Stimulated activated naive B cell treated with anti-CD40 and anti-IgM and Interleukin-4, amounts not matched to agents 10 μg/mL and 1 μg/mL and 100 μg/mL, for 72 hours (primary cell): ENCODE measurements around the gene HEMK1.

Experiments
- ATAC-seq, 2 donors: fragments of 150-1000 bp; cut with Tn5 transposase; replicated peaks; 2 replicates each; pipeline ENCODE4 v1.10.0; 2021; ENCODE audit warnings: moderate library complexity in 1 of 2
- DNase-seq: peaks from one replicate; pipeline ENCODE4 v3.0.0; 2021
- H3K27ac Mint-ChIP-seq: one replicate; pipeline ENCODE4 v1.8.0; 2022; ENCODE audit warnings: mild to moderate bottlenecking, mixed read lengths
- H3K27me3 Mint-ChIP-seq, 2 donors: one replicate each; pipeline ENCODE4 v1.8.0; 2022; ENCODE audit warnings: mixed read lengths in 2 of 2
- H3K36me3 Mint-ChIP-seq, 2 donors: one replicate each; pipeline ENCODE4 v1.8.0; 2022; ENCODE audit warnings: mixed read lengths in 2 of 2, mild to moderate bottlenecking in 1 of 2
- H3K4me1 Mint-ChIP-seq, 2 donors: one replicate each; pipeline ENCODE4 v1.8.0; 2022; ENCODE audit warnings: mixed read lengths in 2 of 2, mild to moderate bottlenecking in 1 of 2
- H3K4me3 Mint-ChIP-seq, 2 donors: one replicate each; pipeline ENCODE4 v1.8.0; 2022; ENCODE audit warnings: mild to moderate bottlenecking in 2 of 2, mixed read lengths in 2 of 2, moderate library complexity in 1 of 2
- H3K9me3 Mint-ChIP-seq, 2 donors: one replicate each; pipeline ENCODE4 v1.8.0; 2022; ENCODE audit warnings: mixed read lengths in 2 of 2, mild to moderate bottlenecking in 1 of 2

The HEMK1 gene, protein sequence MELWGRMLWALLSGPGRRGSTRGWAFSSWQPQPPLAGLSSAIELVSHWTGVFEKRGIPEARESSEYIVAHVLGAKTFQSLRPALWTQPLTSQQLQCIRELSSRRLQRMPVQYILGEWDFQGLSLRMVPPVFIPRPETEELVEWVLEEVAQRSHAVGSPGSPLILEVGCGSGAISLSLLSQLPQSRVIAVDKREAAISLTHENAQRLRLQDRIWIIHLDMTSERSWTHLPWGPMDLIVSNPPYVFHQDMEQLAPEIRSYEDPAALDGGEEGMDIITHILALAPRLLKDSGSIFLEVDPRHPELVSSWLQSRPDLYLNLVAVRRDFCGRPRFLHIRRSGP

DNA sequence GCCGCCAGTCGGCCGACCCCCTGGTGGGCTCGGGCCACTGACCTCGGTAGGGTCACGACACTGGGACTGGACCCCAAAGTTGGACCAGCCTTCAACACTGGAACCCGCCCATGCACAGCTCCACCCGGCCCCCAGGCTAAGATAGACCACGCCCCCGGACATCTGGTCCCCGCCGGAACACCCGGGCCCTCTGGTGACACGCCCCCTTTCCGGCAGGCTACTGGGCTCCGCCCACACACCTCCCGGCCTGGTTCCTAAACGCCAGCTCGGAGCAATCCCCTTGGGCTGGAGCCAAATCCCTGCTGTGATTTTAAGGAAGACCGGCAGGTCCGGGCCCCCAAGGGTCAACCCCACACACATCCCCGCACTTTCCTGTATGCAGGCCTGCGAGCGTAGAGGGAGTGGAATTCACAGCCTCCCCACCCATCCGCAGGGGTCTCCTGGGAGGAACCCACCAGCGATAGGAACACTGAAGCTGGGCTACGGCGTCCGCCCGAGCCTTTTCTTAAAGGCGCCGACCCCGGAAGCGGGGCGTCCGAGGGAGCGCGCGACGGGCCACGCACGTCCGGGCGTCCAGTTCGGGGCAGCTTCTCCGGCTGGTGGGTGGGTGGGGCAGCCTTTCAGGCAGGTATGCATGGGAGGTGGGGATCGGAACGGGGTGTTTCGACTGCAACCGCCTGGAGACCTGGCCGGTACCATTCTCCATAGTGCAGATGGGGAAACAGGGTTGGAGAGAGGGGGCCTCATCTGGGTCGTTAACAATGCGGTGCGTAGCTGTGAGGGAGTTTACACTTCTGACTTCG, at the start of gene HEMK1:
TSS of gene HEMK1 (plus strand) at position 576 of the 803 bp plus-strand sequence. CDS start 1,583 bp downstream, outside the sequence.
- peak within 1 kb of the TSS; percentile 88 to 97 for H3K4me3 Mint-ChIP-seq
- no peaks in the 10 kb centered on the region for H3K9me3 Mint-ChIP-seq
- H3K27ac Mint-ChIP-seq = peak within 1 kb of the TSS; percentile 96
- H3K4me1 Mint-ChIP-seq = peaks cover 43 to 63% of the 10 kb centered on the region in 2 donors
- H3K36me3 Mint-ChIP-seq = peaks cover 21 to 34% of the 10 kb centered on the region in 2 donors
- no peaks in the 10 kb centered on the region for H3K27me3 Mint-ChIP-seq
- ATAC-seq (peak; percentile 68 to 69), DNase-seq (peak; percentile 96)

- no peaks in the 10 kb centered on the region for H3K9me3 Mint-ChIP-seq
- ATAC-seq (no peak), DNase-seq (no peak)
- H3K27ac Mint-ChIP-seq = no peak overlapping the region
- no peaks in the 10 kb centered on the region for H3K36me3 Mint-ChIP-seq
- H3K4me1 Mint-ChIP-seq = peaks cover 16 to 23% of the 10 kb centered on the region in 2 donors
- H3K27me3 Mint-ChIP-seq = peaks cover 7 to 24% of the 10 kb centered on the region in 2 donors
- H3K4me3 Mint-ChIP-seq = no peak overlapping the region
Measured at GRCh38 chr3:50520849-50521248, 48.5 kb upstream of the HEMK1 start.

DNA sequence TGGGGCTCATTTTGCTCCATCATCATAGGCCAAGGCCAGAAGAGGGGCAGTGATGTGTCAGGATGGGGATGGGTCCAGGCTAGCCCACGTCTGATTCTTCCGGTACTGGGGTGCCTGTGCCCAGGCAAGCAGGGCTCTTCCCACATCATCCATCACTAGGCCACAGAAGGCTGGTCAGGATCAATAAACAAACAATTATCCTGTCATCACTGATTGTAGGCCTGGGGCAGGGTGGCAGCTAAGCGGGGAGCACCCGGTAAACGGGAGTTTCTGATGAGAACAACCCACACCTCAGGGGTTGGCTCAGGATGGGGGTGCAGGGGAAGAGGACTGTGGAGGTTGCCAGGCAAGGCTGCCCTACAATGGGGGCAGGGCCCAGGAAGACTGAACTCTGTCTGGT, 47.8 kb upstream of the HEMK1 start:
- H3K27me3 Mint-ChIP-seq = peaks cover 7 to 29% of the 10 kb centered on the region in 2 donors
- no peaks in the 10 kb centered on the region for H3K36me3 Mint-ChIP-seq
- no peak overlapping the region for H3K27ac Mint-ChIP-seq
- peaks cover 13 to 16% of the 10 kb centered on the region in 2 donors for H3K4me1 Mint-ChIP-seq
- no peak overlapping the region for H3K4me3 Mint-ChIP-seq
- ATAC-seq = no peak
- DNase-seq = no peak
- H3K9me3 Mint-ChIP-seq = no peaks in the 10 kb centered on the region

DNA sequence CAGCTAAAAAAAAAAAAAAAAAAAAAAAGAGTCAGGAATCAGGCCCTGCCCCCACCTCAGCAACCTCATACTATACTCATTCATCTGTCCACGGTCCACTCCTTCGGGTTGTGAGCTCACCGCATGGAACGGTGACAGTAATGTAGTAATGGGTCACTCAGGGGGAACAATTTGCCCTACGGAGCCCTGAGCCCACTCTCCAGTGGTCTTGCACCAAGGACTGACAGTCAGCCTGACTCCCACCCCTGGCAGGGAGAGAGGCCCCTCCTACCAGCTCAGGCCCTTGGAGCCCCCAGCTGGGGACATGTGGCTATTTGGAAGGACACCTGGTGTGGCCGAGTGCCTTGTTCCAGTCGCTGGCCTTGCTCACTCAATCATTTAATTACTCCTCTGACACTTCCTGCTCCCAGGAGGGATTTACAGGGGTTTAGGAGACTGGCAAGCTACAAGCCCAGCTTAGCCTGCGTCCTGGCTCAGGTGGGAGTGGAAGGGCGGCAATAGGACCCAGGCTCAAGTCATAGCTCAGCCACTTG, 46.0 kb upstream of the HEMK1 start:
- DNase-seq (no peak), ATAC-seq (no peak)
- Mint-ChIP-seq H3K36me3 (no peaks in the 10 kb centered on the region), H3K9me3 (no peaks in the 10 kb centered on the region), H3K4me3 (no peak overlapping the region), H3K4me1 (peaks cover 9% of the 10 kb centered on the region in 2 donors), H3K27me3 (peaks cover 12 to 44% of the 10 kb centered on the region in 2 donors), H3K27ac (no peak overlapping the region)

- Mint-ChIP-seq H3K4me3 (no peak overlapping the region), H3K36me3 (no peaks in the 10 kb centered on the region), H3K27me3 (peaks cover 14 to 54% of the 10 kb centered on the region in 2 donors), H3K27ac (no peak overlapping the region), H3K4me1 (peaks cover under 1 to 2% of the 10 kb centered on the region in 2 donors), H3K9me3 (no peaks in the 10 kb centered on the region)
- ATAC-seq = no peak
- no peak for DNase-seq
Measured at GRCh38 chr3:50524746-50525145, 44.6 kb upstream of the HEMK1 start.

DNA sequence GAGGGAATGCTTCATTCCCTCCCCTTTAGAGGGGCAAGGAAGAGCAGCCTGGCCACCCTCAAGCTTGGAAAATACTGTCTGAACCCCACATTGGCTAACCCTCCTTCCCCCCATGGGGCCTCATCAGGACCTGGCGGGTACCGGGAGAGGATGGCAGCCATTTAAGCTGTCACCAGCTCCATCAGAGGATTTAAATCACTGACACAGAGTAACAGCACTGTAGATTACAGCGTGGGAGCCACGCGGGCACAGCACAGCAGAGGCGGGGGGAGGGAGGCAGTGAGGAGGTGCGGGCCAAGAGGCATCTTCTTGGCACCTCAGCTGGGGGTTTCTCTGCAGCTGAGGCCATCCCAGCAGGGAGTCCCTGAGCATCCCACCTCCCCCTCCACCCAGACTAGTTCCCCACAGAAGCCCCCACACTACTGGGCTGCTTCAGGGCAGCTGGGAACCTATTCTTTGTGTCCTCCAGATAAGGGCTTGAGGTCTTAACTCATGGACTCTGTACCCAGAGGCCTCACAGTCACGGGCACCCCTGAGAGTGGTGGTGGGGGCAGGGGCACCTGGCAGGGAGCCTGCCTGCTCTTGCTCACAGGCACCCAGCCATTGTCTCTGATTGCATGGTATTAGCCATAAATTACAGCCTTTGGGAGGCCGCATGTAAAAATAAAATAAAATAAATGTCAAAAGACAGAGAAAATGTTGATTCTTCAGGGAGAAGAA, 44.0 kb upstream of the HEMK1 start:
- Mint-ChIP-seq H3K4me1 (peaks cover 0 to 2% of the 10 kb centered on the region in 2 donors), H3K27me3 (peaks cover 19 to 56% of the 10 kb centered on the region in 2 donors), H3K9me3 (no peaks in the 10 kb centered on the region), H3K36me3 (no peaks in the 10 kb centered on the region), H3K27ac (no peak overlapping the region), H3K4me3 (no peak overlapping the region)
- no peak for DNase-seq
- peak in 1 of 2 donors; percentile 12 for ATAC-seq

DNA sequence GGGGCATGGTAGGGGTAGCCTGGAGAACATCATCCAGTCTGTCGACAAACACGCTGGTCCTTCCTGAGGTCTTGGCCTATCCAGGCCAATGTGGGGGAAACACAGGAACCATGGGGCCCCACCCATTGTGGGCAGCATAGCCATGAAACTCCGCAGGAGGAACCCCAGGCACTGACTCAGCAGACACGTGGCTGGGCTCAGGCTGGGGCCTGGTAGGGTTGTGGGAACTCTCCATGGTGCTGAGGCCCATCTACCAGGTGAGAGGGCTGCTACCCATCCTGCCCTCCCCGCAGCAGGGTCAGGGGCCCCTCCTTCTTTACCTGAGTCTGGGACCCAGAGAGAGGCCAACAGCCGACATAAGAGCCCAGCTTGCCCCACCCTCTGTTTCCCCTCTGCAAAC, 43.3 kb upstream of the HEMK1 start:
- Mint-ChIP-seq H3K27me3 (peaks cover 19 to 51% of the 10 kb centered on the region in 2 donors), H3K27ac (no peak overlapping the region), H3K4me1 (peaks cover 0 to 2% of the 10 kb centered on the region in 2 donors), H3K9me3 (no peaks in the 10 kb centered on the region), H3K4me3 (no peak overlapping the region), H3K36me3 (no peaks in the 10 kb centered on the region)
- DNase-seq (peak; percentile 34), ATAC-seq (peak; percentile 90 to 94)

DNA sequence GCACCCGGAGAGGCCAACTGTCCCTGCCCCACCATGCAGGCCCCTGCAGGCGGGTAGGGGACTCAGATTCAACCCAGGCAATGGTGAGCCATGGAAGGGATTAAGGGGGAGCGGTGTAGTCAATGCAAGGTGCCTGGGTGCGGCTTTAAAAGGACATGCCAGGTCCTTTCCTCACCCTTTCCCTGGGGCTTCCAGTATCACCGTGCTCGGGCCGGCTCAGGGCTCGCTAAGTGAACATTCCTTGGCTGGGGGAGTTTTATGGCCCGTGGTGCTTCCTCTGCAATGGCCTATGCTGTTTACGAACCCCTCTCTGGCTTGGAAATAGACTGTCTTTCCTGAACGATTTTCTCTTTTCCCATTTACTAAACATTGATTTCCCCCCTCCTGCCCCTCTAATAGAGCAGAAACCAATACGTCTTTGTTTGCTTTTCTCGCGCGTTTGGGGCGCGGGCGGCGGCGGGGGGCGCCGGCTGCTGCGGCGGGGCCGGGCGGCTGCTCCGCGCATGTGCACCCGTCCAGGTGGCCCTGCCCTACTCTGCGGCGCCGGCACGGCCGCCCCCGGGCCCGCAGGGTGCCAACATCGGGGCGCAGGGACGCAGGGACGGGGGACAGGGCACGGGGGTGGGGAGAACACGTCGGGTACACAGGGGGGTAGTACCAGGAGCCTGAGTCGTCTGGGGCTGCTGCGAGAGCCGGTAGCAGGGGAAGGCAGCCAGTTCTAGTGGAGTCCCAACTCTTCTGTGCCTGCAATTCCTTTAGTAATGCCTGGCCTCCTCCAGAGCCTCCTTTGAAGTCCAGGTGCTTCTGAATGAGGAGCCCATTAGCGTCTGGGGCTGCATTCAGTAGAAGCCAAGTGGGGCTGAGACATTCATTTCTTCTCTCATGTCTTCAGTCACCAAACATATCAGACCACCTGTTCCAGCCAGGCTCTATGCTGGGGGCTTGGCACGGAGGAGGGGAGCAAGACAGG, 39.0 kb upstream of the HEMK1 start:
- ATAC-seq = no peak
- DNase-seq = no peak
- Mint-ChIP-seq H3K36me3 (no peaks in the 10 kb centered on the region), H3K27me3 (peaks cover 38 to 66% of the 10 kb centered on the region in 2 donors), H3K9me3 (no peaks in the 10 kb centered on the region), H3K27ac (no peak overlapping the region), H3K4me3 (no peak overlapping the region), H3K4me1 (peaks cover 0 to 2% of the 10 kb centered on the region in 2 donors)

GRCh38 chr3:50531201-50531600, 38.1 kb upstream of the HEMK1 start:
- Mint-ChIP-seq H3K4me1 (peaks cover 0 to 1% of the 10 kb centered on the region in 2 donors), H3K9me3 (no peaks in the 10 kb centered on the region), H3K27ac (no peak overlapping the region), H3K36me3 (no peaks in the 10 kb centered on the region), H3K27me3 (peaks cover 41 to 72% of the 10 kb centered on the region in 2 donors), H3K4me3 (no peak overlapping the region)
- DNase-seq (no peak), ATAC-seq (no peak)

DNA sequence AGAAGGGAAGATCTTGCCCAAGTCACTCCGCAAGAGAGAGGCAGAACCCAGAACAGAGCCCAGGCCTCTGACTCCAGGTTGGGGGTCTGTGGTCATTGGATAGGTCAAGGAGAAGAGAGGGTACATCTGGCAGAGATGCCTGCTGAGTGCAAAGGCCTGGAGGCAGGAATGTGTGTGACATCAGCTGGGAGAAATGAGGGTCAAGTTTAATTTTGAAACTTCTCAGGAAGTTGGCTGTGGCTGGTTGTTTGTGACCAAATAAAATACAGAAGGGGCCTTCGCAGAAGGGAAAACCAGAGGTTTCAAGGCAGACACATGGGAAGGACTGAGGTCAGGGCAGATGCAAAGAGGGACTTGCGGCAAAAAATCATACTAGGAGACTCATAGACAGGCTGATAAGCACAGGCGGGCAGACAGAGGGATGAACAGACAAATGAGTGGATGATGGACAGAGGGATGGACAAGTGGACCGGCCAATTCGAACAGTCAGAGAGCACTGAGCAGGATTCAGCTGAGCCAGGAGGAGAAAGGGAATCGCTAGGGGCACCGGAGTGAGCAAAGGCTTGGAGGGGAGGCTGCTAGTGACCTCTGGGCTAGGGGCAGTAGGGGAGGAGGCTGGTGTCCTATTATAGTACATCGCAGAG, 37.1 kb upstream of the HEMK1 start:
- H3K36me3 Mint-ChIP-seq = no peaks in the 10 kb centered on the region
- no peak for ATAC-seq
- no peak overlapping the region for H3K4me3 Mint-ChIP-seq
- H3K27me3 Mint-ChIP-seq = peaks cover 50 to 74% of the 10 kb centered on the region in 2 donors
- no peak for DNase-seq
- no peak overlapping the region for H3K27ac Mint-ChIP-seq
- no peaks in the 10 kb centered on the region for H3K9me3 Mint-ChIP-seq
- H3K4me1 Mint-ChIP-seq = no peaks in the 10 kb centered on the region

DNA sequence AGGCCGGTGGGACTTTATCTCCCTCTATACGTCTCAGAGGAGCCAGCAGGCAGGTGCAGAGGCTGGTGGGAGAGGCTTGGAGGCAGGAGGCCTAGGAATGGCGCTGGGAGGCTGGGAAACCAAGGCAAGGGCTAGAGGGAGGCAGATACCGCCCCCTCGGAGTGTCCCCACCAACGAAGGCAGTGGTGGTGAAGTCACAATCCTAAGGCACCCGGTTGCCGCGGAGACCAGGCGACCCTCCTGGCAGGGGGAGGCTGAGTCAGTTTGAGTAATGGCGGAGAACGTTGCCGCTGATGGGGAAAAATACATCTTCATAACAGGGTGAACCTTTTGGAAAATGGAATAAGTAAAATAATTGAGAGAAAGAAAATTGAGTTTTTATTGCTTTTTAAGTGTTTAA, 36.0 kb upstream of the HEMK1 start:
- Mint-ChIP-seq H3K4me1 (no peaks in the 10 kb centered on the region), H3K27ac (no peak overlapping the region), H3K4me3 (no peak overlapping the region), H3K9me3 (no peaks in the 10 kb centered on the region), H3K27me3 (peaks cover 53 to 70% of the 10 kb centered on the region in 2 donors), H3K36me3 (no peaks in the 10 kb centered on the region)
- ATAC-seq (no peak), DNase-seq (no peak)

DNA sequence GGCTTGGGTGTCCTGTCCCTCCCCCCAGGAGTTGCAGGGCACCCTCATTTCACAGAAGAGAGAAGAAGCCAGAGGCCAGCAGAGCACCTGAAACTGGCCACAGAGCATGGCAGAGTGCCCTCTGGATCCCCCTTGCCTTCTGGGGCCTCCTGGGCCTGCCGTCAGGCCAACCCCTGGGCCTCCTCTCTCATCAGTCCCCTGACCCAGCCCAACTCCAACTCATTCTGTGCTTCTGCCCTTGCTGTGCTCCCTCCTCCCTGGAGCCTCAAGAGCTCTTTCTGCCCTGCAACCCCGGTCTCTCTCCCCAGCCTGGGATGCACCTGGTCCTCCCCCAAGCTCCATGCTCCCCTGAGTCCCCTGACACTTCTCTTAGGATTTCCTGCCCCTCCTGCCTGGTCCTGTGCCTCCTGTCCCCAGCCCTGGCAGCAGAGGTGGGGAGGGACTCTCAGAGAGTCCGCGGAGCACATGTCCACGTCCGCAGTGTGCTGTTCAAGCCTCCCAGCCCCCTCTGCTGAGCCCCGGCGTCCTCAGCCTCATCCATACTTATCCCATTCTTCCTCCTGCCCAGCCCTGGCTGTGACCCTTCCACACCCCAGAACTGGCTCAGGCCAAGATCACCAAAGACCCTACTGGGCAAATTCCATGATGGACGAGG, 35.4 kb upstream of the HEMK1 start:
- Mint-ChIP-seq H3K4me3 (no peak overlapping the region), H3K36me3 (no peaks in the 10 kb centered on the region), H3K27ac (no peak overlapping the region), H3K4me1 (no peaks in the 10 kb centered on the region), H3K27me3 (peaks cover 53 to 70% of the 10 kb centered on the region in 2 donors), H3K9me3 (no peaks in the 10 kb centered on the region)
- ATAC-seq = no peak
- DNase-seq = no peak
